Measurements from ENCODE around the gene ZNF254.
A peak's percentile ranks its signal among the peaks of the same experiment; 100 is the strongest.
"Not testable (repeated sequence)": the region's sequence is repeated elsewhere in the genome, so short reads cannot be mapped to it uniquely, and the experiment has no call there.

ZNF254 gene

DNA sequence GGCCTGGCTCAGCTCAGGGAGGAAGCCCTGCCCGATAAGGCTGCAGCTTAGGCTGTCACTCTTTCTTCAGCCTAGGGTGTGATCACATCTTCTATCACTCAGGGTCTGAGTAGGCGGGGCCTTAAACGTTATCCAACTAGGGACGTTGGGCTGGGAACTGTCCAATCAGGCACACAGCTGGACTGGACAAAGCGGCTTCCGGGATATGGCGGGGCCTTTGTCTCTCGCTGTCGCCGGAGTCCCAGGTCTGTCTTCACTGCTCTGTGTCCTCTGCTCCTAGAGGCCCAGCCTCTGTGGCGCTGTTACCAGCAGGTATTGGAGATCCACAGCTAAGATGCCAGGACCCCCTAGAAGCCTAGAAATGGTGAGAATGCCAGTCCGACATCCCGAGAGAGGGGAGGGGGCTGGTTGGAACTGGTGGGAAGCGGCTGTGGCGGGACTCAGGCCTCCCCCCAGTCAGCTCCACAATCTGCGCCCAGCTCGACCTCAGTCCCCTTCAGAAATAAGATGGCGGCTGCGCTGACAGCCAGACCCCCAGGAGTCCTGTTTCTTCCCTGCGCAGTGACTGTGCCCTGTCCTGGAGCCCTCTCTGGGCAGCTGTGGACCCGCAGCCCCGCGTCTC lies at the start of gene ZNF254:
Gene ZNF254, plus strand, starts transcription at position 214 of the 622 bp plus-strand sequence. Its CDS starts 121 bp downstream, at position 335.
- DNase-seq = peak; percentile 76

DNA sequence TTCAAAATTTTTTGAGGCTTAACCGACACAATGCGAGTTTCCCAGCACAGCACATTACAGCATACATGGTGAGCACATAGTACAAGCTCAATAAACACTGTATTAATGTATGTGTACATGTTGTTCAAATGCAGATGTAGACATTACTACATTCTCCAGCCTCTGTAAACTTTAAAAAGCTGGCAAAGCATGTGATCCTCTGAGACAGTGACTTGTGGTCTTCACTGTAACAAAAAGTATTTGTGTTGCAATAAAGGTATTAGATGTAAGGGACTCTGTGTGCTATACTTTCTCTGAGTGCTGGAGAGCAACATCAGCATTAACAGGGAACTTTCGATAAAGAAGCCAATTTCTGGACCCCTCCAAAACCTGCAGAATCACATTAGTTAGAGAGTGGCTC lies 46.4 kb upstream of the ZNF254 start:
- no peak for DNase-seq

DNA sequence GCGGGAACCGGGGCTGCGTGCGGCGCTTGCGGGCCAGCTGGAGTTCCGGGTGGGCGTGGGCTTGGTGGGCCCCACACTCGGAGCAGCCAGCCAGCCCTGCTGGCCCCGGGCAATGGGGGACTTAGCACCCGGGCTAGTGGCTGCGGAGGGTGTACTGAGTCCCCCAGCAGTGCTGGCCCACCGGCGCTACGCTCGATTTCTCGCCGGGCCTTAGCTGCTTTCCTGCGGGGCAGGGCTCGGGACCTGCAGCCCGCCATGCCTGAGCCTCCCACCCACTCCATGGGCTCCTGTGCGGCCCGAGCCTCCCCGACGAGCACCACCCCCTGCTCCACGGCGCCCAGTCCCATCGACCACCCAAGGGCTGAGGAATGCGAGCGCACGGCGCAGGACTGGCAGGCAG lies 45.7 kb upstream of the ZNF254 start:
- DNase-seq = not testable (repeated sequence)

DNA sequence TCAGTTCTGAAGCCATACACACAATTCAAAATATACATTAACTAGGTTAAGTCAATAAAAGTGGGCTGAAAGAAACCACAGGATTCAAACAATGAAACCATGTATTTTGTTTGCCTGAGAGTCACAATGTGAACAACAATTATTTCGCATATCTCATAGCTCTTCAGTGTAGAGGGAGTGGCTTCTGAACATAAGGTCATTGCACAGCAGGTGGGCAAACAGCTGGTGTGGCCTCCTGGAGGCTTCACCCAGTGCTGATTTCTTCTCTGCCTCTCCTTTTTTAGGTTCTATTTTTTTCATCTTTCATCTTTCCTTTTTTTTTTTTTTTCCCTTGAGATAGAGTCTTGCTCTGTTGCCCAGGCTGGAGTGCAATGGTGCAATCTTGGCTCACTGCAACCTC lies 40.4 kb upstream of the ZNF254 start:
- no peak for DNase-seq

DNA sequence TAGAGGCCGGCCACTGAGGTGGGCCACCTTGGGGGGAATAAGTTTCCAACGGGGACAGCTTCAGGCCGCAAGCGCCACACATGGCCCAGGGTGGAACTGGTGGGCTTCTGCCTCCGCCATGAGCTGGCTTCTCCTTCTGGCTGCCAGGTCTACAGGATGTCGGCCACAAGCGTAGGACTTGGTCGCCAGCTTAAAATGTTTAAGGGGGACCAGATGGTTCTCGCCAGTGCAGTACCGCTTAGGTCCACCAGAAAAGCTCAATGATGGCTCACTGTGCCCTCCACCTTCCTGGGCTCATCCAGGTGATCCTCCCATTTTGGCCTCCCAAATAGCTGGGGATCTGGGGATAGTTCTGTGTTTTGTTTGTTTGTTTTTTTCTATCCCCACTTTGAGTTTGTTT lies 38.7 kb upstream of the ZNF254 start:
- no peak for DNase-seq

DNA sequence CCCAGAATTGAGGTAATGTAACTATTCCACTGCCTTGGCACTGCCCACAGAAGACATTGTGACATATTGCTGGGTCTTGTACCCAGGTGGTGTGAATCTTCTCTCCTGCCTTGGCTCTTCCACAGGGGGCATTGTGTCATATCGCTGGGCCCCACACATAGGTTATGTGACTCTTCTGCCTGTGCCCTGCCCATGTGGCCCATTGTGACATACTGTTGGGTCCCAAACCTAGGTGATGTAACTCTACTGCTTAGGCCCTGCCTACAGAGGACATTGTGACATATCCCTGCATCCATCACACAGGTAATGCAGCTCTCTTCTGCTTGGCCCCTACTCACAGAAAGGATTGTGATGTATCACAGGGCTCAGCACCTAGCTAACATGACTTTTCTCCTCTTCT lies 37.5 kb upstream of the ZNF254 start:
- DNase-seq = no peak

DNA sequence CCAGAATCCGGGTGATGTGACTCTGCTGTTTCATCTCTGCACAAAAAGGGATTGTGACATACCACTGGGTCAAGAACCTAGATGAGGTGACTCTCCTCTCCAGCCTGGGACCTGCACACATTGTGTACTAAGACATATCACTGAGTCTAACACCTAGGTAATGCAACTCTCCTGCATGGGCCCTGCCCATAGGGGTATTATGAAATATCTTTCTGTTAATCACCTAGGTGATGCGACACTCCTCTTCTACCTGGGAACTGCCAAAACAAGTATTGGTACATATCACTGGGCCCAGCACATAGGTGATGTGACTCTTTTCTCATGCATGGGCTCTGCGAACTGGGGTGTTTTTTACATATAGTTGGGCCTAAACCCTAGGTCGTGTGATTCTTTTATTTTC lies 35.5 kb upstream of the ZNF254 start:
- DNase-seq = no peak

DNA sequence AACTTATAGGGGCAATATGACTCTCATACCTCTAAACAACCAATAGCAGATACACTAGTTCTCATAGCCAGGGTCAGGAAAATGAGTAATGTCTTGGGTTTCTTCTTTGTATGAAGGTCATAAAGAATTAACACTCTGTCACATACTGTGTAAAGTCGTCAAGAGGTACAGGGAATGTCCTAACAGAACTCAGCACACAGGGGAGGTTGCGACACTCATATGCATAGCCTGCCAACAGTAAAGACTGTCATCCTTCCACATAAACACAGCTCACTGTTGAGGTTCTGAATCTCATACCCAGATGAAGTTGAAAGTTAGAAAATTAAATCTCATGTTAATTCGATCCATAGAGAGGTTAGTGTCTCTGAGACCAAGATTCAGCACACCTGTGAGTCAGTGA lies 34.2 kb upstream of the ZNF254 start:
- DNase-seq = no peak

DNA sequence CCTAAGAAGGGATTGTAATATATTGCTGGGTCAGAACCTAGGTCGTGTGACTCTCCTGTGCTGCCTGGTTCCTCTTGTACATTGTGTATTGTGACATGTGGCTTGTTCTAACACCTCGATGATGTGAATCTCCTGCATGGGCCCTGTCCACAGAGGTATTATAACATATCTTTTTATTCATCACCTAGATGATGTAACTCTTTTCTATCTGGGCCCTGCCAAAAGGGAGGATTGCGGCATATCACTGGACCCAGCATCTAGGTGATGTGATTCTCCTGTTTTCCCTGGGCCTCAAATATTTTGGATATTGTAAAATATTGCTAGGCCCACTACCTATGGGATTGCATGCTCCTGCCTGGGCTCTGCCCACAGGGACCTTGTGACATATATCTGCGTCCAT lies 33.4 kb upstream of the ZNF254 start:
- no peak for DNase-seq

DNA sequence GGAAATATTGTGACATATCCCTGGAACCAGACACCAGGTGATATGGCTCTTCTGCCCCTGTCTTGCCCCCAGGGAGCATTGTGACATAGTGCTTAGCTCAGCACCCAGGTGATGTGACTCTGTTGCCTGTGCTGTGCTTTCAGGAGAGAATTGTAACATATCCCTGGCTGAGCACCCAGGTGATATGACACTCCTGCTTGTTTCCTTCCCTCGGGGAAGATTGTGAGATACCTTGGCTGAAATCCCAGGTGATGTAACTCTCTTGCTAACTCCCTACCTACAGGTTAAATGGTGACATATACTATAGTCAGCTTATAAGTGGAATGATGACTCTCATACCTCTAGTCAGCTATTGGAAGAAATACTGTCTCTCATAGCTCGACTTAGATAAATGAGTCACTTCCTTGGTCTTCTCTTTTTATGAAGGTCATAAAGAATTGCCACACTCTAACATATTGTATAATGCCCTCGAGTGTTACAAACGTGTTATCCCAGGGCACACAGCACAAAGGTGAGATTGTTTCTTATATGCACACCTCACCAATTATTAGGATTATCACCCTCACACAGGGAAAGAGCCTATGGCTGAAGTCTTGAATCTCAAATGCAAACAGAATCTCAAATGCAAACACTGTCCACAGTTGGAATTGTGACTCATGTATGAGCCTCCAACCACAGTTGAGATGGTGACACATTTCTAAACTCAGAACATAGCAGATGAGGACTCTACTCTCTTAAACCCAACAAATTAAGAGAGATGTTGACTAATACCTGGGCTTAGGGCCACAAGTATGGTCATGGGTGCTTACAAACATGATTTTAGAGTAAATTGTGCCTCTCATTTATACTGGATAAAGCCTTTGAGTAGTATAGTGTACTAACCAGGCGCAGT lies 32.7 kb upstream of the ZNF254 start:
- DNase-seq = no peak

DNA sequence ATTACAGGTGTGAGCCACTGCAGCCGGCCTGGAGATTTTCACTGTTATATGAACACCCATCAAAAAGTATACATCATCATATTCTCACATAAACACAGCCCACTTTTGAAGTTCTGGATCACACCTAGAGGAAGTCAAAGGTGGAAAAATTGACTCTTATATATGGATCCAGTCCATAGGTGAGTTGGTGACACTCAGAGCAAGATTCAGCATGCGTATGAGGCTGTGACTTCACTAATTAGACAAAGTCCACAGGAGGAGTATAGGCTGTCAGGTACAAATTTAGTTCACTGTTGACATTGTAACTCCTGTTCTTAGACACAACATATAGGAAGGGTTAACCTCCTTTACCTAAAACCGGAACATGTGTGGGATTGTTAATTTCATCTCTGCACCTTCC lies 31.4 kb upstream of the ZNF254 start:
- DNase-seq = no peak

DNA sequence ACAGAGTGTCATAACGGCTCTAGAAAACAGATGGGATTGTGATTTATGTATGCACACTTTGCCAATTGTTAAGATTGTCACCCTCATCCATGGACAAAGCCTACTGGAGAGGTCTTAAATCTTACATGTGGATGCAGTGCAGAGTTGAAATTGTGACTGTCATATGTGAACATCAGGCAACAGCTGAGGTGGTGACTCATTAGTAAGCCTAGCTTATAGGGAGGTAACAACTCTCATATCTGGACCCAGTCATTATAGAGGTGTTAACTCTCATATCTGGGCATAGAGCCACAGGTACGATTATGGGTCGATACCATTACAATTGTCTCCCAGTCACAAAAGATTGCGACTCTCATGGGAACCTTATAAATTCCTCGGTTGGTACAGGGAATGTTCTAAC lies 29.8 kb upstream of the ZNF254 start:
- DNase-seq = no peak

DNA sequence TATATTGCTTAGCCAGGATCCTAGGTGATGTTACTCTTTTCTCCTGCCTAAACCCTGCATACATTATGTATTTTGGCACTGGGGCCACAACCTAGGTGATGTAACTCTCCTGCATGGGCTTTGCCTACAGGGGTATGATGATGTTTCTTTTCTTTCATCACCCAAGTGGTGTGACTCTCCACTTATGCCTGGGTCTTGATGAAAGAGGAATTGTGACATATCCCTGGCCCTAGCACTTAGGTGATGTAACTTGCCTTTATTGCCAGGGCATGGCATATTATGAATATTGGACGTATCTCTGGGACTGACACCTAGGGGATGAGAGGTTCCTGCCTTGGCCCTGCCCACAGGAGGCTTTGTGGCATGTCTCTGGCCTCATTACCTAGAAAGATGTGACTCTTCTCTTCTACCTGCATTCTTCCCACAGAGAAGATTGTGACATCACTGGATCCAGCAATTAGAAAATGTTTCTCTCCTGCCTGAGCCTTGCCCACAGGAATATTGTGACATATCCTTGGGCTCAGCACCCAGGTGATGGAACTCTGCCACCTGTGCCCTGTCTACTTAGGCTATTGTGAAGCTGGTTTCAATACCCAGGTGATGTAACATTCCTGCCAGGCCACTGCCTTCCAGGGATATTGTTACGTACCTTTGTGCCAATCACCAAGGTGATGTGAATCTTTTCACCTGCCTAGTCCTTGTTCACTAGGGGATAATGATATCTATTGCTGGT lies 27.3 kb upstream of the ZNF254 start:
- DNase-seq = no peak

DNA sequence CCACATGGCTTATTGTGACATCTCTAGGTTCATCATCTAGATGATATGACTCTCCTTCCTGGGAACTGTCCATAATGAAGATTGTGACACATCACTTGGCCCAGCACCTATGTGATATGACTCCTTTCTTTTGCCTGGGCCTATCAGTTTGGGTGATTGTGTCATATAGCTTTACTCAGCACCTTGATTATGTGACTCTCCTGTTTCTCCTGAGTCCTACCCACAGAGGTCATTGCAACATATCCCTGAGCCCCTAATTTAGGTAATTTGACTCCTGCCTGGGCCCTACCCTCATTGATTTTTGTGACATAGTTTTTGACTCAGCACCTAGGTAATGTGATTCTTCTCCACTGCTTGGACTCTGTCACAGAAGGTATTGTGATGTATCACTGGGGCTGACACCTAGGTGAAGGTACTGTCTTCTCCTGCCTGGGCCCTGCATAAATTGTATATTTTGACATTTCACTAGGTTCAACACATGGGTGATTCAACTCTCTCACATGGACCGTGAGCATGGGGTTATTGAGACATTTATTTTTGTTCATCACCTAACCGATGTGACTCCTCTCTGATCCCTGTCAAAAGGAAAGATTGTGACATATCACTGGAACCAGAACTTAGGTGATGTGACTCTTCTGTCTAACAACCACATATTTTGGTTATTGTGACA lies 26.2 kb upstream of the ZNF254 start:
- DNase-seq = no peak

DNA sequence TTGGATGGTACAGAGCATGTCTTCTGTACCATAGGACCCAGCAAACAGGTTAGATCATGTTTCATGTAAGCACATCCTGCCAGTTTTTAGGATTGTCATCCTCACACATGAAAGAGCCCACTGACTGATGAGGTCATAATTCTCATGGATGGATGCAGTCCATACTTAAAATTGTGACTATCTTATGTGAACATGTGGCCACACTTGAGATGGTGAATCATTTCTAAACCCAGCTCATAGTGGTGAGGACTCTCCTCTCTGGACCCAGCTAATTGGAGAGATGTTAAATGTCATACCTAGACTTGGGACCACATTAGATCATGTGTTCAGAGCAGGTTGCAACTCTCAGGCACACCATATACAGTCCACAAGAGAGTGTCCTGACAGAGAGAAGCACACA lies 24.8 kb upstream of the ZNF254 start:
- DNase-seq = no peak

DNA sequence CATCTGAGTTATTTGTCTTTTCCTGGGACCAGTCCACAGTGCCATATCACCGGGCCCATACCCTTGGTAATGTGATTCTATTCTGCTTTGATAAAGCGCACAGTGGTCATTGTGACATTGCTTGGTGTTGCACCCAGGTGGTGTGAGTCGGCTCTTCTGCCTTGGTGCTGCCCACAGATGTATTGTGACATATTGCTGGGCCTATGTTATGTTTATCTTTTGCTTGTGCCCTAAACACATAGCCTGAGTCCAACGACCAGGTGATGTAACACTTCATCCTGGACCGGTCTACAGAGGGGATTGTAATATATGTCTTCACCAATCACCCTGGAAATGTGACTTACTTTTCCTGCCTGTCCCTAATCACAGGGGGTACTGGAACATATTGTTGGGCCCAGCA lies 23.7 kb upstream of the ZNF254 start:
- DNase-seq = no peak

DNA sequence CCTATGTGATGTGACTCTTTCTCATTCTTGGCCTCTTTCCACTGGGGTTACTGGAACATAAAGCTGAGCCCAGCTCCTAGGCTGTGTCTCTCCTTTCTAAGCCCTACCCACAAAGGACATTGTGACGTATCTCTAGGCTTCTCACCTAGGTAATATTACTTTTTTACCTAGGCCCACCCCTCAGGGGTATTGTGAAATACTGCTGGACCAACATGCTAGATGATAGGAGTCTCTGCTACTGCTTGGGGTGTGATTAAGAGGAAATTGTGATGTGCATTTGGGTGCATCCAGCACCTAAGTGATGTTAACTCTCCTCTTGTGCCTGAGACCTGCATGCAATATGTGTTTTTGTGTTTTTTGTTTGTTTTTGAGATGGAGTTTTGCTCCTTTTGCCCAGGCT lies 22.8 kb upstream of the ZNF254 start:
- DNase-seq = no peak

DNA sequence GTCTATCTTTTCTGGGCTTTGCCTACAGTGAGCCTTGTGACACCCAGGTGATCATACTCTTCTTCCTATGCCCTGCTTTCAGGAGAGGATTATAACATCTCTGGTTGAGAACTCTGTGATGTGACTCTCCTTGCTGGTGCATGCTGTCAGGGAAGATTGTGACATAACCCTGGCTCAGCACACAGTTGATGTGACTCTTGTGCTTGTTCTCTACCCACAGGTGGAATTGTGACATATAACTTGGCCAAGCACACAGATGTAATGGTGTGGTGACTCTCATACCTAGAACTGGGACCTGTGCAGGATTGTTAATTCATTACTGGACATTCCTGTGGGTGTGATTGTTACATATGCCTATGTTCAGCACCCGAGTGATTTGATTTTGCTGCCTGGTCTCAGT lies 21.7 kb upstream of the ZNF254 start:
- no peak for DNase-seq

DNA sequence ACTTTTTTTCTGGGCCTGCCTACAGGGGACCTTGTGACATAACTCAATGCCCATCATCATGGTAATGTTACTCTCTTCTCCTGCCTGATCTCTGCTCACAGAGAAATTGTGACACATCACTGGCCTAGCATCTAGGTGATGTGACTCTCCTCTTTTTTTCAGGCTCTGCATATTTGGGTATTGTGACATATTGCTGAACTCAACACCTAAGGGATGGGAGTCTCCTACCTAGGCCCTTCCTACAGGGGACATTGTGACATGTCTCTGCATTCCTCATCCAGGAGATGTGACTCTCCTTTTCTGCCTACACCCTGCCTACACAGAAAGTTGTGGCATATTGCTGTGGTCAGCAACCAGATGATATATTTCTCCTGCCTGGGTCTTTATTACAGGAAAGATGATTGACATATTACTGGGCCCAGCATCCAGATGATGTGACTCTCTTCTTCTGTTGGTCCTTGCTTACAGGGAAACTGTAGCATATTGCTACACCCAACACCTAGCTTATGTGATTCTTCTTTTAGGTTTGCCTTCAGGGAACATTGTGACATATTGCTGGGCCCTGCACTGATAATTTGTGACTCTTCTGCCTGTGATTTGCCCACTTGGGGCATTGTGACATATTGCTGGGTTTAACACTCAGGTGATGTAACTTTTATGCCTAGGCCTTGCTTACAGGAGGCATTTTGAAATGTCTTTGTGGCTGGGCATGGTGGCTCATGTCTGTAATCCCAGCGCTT lies 21.0 kb upstream of the ZNF254 start:
- no peak for DNase-seq

DNA sequence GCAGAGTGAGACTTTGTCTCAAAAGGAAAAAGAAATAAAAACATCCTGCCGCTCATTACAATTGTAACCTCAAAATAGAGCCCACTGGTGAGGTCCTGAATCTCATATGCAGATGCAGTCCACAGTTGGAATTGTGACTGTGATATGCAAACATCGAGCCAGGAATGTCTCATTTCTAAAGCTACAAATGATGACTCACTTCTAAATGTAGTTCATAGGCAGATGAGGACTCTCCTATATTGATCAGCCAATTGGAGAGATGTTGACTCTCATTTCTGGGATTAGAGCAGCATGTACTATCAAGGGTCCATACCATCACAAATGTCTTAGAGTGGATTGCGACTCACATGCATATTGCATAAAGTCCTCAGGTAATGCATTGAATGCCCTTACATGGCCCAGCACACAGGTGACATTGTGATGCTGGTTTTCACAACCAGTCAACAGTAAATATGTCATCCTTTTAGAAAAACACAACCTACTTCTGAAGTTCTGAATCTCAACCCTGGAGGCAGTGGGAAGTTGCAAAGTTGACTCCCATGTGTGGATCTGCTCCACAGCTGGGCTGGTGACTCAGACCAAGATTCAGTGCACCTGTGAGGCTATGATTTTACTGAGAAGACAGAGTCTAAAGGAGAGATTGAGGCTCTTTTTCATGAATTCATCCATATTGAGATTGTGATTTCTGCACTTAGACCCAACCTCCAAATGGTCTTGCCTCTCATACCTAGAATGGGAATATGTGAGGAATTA lies 16.9 kb upstream of the ZNF254 start:
- no peak for DNase-seq

DNA sequence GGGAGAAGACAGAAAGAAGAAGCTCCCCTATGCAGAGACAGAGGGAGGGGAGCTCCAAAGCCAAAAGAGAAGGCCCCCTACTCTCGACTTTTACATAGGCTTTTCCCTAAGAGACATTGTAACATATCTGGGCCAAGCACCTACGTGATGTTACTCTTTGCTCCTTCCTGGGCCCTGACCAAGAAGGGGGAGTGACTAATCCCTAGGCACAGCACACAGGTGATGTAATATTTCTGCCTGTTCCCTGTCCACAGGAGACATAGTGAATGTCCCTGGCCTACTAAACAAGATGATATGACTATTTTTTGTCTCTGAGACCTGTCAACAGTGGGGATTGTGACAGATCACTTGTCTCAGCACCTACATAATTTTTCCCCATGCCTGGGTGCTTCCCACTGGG lies 15.9 kb upstream of the ZNF254 start:
- no peak for DNase-seq

DNA sequence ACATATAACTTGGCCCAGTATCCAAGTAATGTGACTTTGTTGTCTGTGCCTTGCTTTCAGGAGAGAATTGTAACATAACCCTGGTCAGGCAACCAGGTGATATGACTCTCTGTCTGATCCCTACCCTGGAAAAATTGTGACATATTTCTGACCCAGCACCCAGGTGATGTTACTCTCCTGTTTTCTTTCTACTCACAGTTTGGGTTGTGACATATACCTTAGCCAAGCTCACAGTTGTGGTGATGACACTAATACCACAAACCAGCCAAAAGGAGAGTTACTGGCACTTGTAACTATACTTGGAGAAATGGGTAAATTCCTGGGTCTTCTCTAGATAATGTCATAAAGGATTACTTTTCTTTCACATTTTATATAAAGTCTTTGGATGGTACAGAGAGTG lies 14.3 kb upstream of the ZNF254 start:
- no peak for DNase-seq

All from activated gamma-delta T cell treated with Interleukin-2 at 50 U/mL for 16 hours (primary cell).